Measurements from ENCODE around the gene PLXNA2. TPM values are rescaled to one million over a fixed set of nuclear protein-coding genes. Genes with fewer than 3 reads are reported as not detected.

PLXNA2 gene
- total and polyA plus RNA-seq, 2 donors (not counting 3 experiments of a cell fraction or from before 2014, with no cell fraction given) = 42.6 to 229 TPM

DNA sequence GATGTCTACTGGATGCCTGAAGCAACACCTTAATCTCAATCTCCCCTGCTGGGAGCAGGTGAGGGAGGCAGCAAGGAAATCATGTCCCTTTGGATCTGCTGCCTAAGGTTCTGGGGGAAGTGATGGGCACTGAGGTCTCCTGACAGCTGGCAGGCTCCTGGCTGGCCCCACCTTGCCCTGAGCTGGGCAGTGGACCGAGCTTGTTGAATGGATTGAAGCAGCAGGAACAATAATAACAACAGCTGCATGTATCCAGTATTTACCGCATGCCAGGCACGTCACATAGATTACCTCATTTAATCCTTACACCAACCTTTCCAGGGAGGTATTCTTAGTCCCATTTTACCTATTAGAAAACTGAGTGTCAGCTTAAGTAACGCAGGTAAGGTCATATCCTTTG, 133.9 kb downstream of the PLXNA2 start:
- DNase-seq (ENCODE audit: low read depth, low spot score) (no peak), FAIRE-seq (no peak)
- peaks cover 11 to 12% of the 10 kb centered on the region in 2 experiments for H3K36me3 ChIP-seq (ENCODE audit: control insufficient read depth in 2 of 2, extremely low read depth in 1 of 2, insufficient read depth in 2 of 2, low read length in 2 of 2)
- ChIA-PET POLR2A (no interaction called here), CTCF (interaction anchor here (0.8 to 1.9 kb wide), 6 partner anchors 9 to 135 kb away, joined by 3 to 9 read pairs (median 4); no protein-coding TSS in a partner anchor)
- H3K4me3 ChIP-seq (replicated peaks in 1 of 3; ENCODE audit: insufficient read depth in 1 of 3, low read depth in 1 of 3, low read length in 3 of 3) = no peak overlapping the region
- peaks cover 10% of the 10 kb centered on the region for H3K4me1 ChIP-seq (ENCODE audit: control insufficient read depth, extremely low read depth, insufficient read depth, low read length)
- H3K9ac ChIP-seq (replicated peaks; ENCODE audit: extremely low read depth, insufficient read depth, low read length) = no peak overlapping the region
- H3K9me3 ChIP-seq (replicated peaks; ENCODE audit: control insufficient read depth, insufficient read depth, low read length) = no peaks in the 10 kb centered on the region
- dilution Hi-C loops (cut with MboI; ENCODE audit: extremely low pct_ligation_motif_present, low sequenced_read_pairs) (no loop called here), intact Hi-C loops (cut with micrococcal nuclease) (no loop called here)
- no peak overlapping the region for H3K27ac ChIP-seq (ENCODE audit: insufficient read depth, low read depth, low read length)
- peaks cover under 1% of the 10 kb centered on the region for H4K20me1 ChIP-seq (replicated peaks; ENCODE audit: control insufficient read depth, extremely low read depth, insufficient read depth, low read length)
- H3K9me1 ChIP-seq (replicated peaks; ENCODE audit: control insufficient read depth, extremely low read depth, insufficient read depth, low read length) = no peaks in the 10 kb centered on the region
- no TSS peak for BruUV-seq (replicated peaks)
- H3K79me2 ChIP-seq (ENCODE audit: control insufficient read depth, insufficient read depth, low read length) = peaks cover 92% of the 10 kb centered on the region
- H3K27me3 ChIP-seq (ENCODE audit: control insufficient read depth in 2 of 2, insufficient read depth in 2 of 2, low read length in 2 of 2) = no peaks in the 10 kb centered on the region
- no peak overlapping the region for H2AFZ ChIP-seq (ENCODE audit: low read depth, low read length)
- TF ChIP-seq MYC (IDR thresholded peaks at IDR 0.05; ENCODE audit: low read depth, low read length) = no peak
- TF ChIP-seq CTCF (IDR thresholded peaks at IDR 0.05; ENCODE audit: extremely low read depth in 1 of 2, insufficient read depth in 1 of 2, low read depth in 1 of 2, low read length in 2 of 2) = no peak
- TF ChIP-seq JUN (IDR thresholded peaks at IDR 0.05; ENCODE audit: borderline replicate concordance, insufficient read depth, insufficient read length, low read depth) = no peak
- no peak for TF ChIP-seq EZH2 (IDR thresholded peaks at IDR 0.05; ENCODE audit: borderline replicate concordance, low read depth, low read length, severe bottlenecking)
- TF ChIP-seq GATA2 (IDR thresholded peaks at IDR 0.05; ENCODE audit: insufficient read depth, insufficient read length, low read depth, low read length) = no peak
- TF ChIP-seq, protein P1, sequence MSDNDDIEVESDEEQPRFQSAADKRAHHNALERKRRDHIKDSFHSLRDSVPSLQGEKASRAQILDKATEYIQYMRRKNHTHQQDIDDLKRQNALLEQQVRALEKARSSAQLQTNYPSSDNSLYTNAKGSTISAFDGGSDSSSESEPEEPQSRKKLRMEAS (IDR thresholded peaks at IDR 0.05; ENCODE audit: insufficient read depth, insufficient read length) = no peak
- TF ChIP-seq FOS (IDR thresholded peaks at IDR 0.05; ENCODE audit: borderline replicate concordance, insufficient read depth, low read length) = no peak
- TF ChIP-seq POLR2A (IDR thresholded peaks at IDR 0.05; ENCODE audit: low read depth, low read length) = no peak
- TF ChIP-seq POLR2AphosphoS5 (IDR thresholded peaks at IDR 0.05; ENCODE audit: insufficient read depth, low read depth, low read length) = no peak
- no peak overlapping the region for H3K4me2 ChIP-seq (ENCODE audit: insufficient read depth, low read length)
